ENCODE measurements around the gene PTCSC3. TPM values are rescaled to one million over a fixed set of nuclear protein-coding genes. Genes with fewer than 3 reads are reported as not detected.

PTCSC3 gene
- total RNA-seq, 1 donor = not detected

DNA sequence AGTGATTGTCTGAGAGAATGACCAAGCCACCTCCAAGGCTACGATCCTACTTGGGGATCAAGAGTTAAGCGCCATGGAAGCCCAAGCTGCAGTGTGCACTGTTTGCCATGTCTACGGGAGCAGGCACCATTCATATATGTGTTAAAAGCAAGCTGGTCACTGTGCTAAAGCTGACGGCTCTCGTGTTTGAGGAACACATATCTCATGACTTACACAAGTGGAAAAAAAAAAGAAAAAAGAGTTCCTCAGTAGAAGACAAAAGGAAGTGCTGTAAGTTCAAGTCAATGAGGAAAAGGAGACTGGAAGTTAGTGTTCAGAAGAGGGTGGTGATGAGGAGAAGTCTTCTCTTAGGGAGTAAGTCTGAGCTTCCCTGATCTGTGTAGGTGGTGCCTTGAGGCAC, 4.9 kb upstream of the PTCSC3 start:
- TF ChIP-seq, protein P1, sequence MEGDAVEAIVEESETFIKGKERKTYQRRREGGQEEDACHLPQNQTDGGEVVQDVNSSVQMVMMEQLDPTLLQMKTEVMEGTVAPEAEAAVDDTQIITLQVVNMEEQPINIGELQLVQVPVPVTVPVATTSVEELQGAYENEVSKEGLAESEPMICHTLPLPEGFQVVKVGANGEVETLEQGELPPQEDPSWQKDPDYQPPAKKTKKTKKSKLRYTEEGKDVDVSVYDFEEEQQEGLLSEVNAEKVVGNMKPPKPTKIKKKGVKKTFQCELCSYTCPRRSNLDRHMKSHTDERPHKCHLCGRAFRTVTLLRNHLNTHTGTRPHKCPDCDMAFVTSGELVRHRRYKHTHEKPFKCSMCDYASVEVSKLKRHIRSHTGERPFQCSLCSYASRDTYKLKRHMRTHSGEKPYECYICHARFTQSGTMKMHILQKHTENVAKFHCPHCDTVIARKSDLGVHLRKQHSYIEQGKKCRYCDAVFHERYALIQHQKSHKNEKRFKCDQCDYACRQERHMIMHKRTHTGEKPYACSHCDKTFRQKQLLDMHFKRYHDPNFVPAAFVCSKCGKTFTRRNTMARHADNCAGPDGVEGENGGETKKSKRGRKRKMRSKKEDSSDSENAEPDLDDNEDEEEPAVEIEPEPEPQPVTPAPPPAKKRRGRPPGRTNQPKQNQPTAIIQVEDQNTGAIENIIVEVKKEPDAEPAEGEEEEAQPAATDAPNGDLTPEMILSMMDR (IDR thresholded peaks at IDR 0.05; ENCODE audit: insufficient read depth, low read depth, low read length) = no peak
- no peak for DNase-seq (ENCODE audit: low read depth)
- no peak overlapping the region for H3K4me3 ChIP-seq (ENCODE audit: low read depth, low read length)

DNA sequence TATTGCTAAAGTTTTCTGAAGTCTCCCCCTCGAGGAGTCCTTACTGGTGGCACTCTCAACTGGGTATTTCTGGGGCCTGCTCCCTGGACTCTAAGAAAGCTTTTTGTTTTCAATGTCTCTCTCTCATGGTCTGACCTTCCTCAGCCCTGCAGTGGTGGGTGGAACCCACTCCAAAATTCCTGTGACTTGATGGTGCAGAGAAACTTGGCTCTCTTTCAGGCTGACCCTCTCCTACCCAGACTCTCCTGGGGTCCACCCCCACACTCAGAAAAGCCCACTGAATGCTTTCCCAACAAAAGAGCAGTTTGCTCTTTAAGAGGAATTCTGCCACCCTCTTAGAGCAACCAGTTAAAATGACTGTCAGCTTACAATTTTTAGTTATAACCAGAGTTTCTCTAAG, 967 bp upstream of the PTCSC3 start:
- TF ChIP-seq, protein P1 (IDR thresholded peaks at IDR 0.05; ENCODE audit: insufficient read depth, low read depth, low read length) = no peak
- DNase-seq (ENCODE audit: low read depth) = no peak
- no peak overlapping the region for H3K4me3 ChIP-seq (ENCODE audit: low read depth, low read length)

DNA sequence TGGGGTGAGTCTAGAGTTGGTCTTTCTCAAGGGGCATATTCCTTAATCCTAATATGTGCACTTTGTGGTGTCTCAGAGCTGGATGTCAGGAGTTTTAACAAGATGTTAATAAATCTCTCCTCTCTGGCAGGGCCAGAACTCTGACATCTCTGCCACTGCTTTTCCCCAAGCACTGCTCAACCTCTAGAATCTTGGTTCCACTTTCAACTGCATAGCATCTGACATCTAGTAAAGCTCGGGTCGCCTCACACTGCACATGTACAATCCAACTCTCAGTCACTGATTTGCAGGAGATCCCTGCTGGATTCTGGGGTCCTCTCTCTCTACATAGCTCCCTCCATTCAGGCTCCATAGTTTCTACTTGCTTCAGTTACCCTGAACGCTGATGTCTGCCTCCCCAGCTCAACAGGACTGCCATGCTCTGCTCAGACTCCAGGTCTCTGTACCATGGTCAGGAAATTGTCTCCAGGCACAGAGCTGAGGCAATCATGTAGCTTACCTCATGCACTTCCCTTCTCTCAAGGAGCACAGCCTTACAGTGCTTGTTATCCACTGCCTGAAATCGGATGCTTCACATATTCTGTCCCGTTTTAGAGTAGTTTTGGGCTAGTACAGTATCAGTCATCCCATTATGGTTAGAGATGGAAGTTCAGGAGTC, 1.6 kb downstream of the PTCSC3 start:
- no peak overlapping the region for H3K4me3 ChIP-seq (ENCODE audit: low read depth, low read length)
- DNase-seq (ENCODE audit: low read depth) = no peak
- TF ChIP-seq, protein P1 (IDR thresholded peaks at IDR 0.05; ENCODE audit: insufficient read depth, low read depth, low read length) = no peak

DNA sequence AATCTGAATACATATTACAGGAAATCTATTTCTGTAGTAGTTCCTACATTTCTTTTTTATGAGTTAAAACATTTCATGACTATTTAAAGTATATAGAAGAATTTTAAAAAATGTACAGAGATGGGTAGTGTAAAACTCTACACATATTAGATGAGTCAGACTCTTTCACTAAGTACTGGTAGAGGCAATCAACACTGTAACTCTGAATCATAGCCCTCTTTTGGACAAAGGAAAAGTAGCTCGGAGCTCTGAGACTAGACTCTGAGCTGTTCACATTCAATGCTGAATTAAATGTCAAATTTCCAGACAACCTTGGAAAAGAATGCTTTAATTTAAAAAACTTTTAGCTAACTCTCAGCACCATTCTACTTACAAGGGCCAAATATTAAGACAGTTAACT, 3.4 kb downstream of the PTCSC3 start:
- H3K4me3 ChIP-seq (ENCODE audit: low read depth, low read length) = no peak overlapping the region
- TF ChIP-seq, protein P1 (IDR thresholded peaks at IDR 0.05; ENCODE audit: insufficient read depth, low read depth, low read length) = no peak
- DNase-seq (ENCODE audit: low read depth) = no peak

DNA sequence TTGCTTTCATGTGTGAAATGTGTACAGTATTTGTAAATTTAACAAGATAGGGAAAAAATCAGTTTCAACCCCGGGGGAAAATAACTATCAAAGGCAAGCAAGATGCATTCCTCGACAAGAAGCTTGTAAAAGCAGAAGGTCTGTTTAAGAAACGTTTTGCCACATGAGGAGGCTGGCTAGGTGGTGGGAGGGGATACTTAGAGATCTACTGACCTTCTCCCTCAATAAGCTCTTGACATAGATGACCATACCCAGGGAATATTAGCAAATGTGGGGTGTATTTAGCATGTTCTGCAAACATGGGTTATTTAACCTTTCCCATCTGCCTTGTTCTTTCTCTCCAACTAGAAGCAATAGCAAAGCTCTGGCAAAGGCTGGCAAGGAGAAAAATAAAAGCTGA, 4.9 kb downstream of the PTCSC3 start:
- H3K4me3 ChIP-seq (ENCODE audit: low read depth, low read length) = no peak overlapping the region
- DNase-seq (ENCODE audit: low read depth) = no peak

DNA sequence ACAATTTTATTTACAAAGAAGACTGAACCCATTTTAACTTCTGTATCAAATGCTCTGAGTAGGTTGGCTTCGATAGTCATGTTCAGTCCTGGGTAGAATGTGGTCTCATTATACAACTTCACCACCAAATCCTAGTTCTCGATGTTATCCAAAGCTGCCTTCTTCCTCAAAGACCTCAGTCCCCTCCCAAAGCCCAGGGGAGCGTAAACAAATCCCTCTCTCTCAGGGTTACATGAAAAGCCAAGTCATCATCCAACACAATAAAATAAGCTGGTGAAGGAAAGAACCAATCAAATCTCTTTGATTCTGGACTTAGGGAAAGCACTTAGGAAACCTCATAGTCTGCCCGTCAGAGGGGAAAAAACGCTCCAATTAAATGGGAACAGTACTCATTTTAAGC, 9.1 kb downstream of the PTCSC3 start:
- TF ChIP-seq, protein P1 (IDR thresholded peaks at IDR 0.05; ENCODE audit: insufficient read depth, low read depth, low read length) = no peak
- H3K4me3 ChIP-seq (ENCODE audit: low read depth, low read length) = no peak overlapping the region
- no peak for DNase-seq (ENCODE audit: low read depth)

More for the DNA sequence above, 4.9 kb downstream of the PTCSC3 start:
- TF ChIP-seq, protein P1 (IDR thresholded peaks at IDR 0.05; ENCODE audit: insufficient read depth, low read depth, low read length) = no peak

DNA sequence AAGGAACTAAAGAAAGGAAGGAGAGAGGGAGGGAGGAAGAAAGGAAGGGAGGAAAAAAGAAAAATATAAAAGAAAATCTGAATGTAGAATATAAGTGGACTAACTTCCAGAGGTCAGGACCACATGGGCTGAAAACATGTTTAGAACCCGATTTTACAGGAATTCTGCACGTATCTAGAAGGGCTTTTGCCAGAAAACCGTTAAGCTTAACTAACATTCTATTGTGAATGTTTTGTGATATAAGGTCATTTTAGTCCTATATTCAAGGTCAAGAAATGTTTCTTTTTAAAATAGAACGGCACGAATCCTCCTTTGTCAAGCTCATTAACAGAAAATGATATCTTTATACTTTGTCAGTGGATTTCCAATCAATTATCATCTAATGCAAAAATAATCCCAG, 13.1 kb downstream of the PTCSC3 start:
- no peak for DNase-seq (ENCODE audit: low read depth)
- TF ChIP-seq, protein P1 (IDR thresholded peaks at IDR 0.05; ENCODE audit: insufficient read depth, low read depth, low read length) = no peak
- no peak overlapping the region for H3K4me3 ChIP-seq (ENCODE audit: low read depth, low read length)

Data from fibroblast of villous mesenchyme (primary cell).